Endodermal cell (in vitro differentiated cells): ENCODE measurements around the gene PDZD11. TPM values are rescaled to one million over a fixed set of nuclear protein-coding genes. Genes with fewer than 3 reads are reported as not detected.

Source experiments
- DNase-seq: peaks from one replicate; pipeline ENCODE4 v3.0.0-alpha.2; 2017
- H3K27ac ChIP-seq: 2 replicates; pipeline ENCODE4 v1.5.1; 2013; ENCODE audit warnings: mild to moderate bottlenecking, low read depth, low read length, moderate library complexity
- H3K27me3 ChIP-seq: 2 replicates; pipeline ENCODE4 v1.6.1; 2013; ENCODE audit warnings: mild to moderate bottlenecking, low read length, moderate library complexity; ENCODE audit not compliant: insufficient read depth, control insufficient read depth, poor library complexity, severe bottlenecking
- H3K36me3 ChIP-seq: 2 replicates; pipeline ENCODE4 v1.7.0; 2013; ENCODE audit warnings: mild to moderate bottlenecking, low read length, moderate library complexity; ENCODE audit not compliant: control insufficient read depth, insufficient read depth
- H3K4me1 ChIP-seq: one replicate; pipeline ENCODE4 v1.7.0; 2013; ENCODE audit warnings: low read length; ENCODE audit not compliant: control insufficient read depth, insufficient read depth
- H3K4me3 ChIP-seq: 2 replicates; pipeline ENCODE4 v1.5.1; 2013; ENCODE audit warnings: mild to moderate bottlenecking, low read length, moderate library complexity
- H3K9ac ChIP-seq: 2 replicates; pipeline ENCODE4 v1.6.1; 2013; ENCODE audit warnings: mild to moderate bottlenecking, low read length, moderate library complexity; ENCODE audit not compliant: poor library complexity, severe bottlenecking; ENCODE audit errors: extremely low read depth
- H3K9me3 ChIP-seq: 2 replicates; pipeline ENCODE4 v1.6.1; 2013; ENCODE audit warnings: mild to moderate bottlenecking, low read length, moderate library complexity; ENCODE audit not compliant: control insufficient read depth
- H3K27ac Mint-ChIP-seq: 2 replicates; pipeline ENCODE4 v1.8.0; 2020; ENCODE audit warnings: mixed read lengths
- H3K27me3 Mint-ChIP-seq: 2 replicates; pipeline ENCODE4 v1.8.0; 2021; ENCODE audit warnings: mild to moderate bottlenecking, mixed read lengths; ENCODE audit not compliant: insufficient read depth
- H3K36me3 Mint-ChIP-seq: 2 replicates; pipeline ENCODE4 v1.8.0; 2020; ENCODE audit warnings: low read depth, mixed read lengths
- H3K4me1 Mint-ChIP-seq: 2 replicates; pipeline ENCODE4 v1.8.0; 2020; ENCODE audit warnings: mixed read lengths
- H3K4me3 Mint-ChIP-seq: 2 replicates; pipeline ENCODE4 v1.8.0; 2020; ENCODE audit warnings: mild to moderate bottlenecking, moderate library complexity, mixed read lengths
- H3K9me3 Mint-ChIP-seq: 2 replicates; pipeline ENCODE4 v1.8.0; 2020; ENCODE audit warnings: mild to moderate bottlenecking, mixed read lengths
- WGBS, 2 experiments: methylation state at CpG; one replicate each; pipeline versions ENCODE4 v1.1.5 to v1.1.7; 2013; ENCODE audit warnings: missing lambda C conversion rate in 2 of 2, mixed read lengths in 1 of 2; ENCODE audit not compliant: insufficient coverage in 1 of 2, insufficient read length in 1 of 2; 5-methylcytosine and 5-hydroxymethylcytosine counted together
- total RNA-seq, 2 donors: library from RNA; stranded (reverse); fragmentation: NEBNext Ultra II Directional in 1 of 2; extraction: Animal tissue kit (Norgen Biotek cat#: 25700) in 1 of 2; gene quantifications; 2 replicates in 1 of 2; 3 replicates in 1 of 2; pipeline ENCODE4 v1.2.1, GENCODE V29; 2021
- TF ChIP-seq, protein P1 (sequence below): fragments of 200-600 bp; sonication (generic); conservative IDR thresholded peaks from 2 replicates; pipeline ENCODE4 v1.5.0; 2021; ENCODE audit warnings: antibody characterized with exemption, mild to moderate bottlenecking

Gene PDZD11
- total RNA-seq, 2 donors from 2014 or later = 28.9 to 29.6 TPM

DNA sequence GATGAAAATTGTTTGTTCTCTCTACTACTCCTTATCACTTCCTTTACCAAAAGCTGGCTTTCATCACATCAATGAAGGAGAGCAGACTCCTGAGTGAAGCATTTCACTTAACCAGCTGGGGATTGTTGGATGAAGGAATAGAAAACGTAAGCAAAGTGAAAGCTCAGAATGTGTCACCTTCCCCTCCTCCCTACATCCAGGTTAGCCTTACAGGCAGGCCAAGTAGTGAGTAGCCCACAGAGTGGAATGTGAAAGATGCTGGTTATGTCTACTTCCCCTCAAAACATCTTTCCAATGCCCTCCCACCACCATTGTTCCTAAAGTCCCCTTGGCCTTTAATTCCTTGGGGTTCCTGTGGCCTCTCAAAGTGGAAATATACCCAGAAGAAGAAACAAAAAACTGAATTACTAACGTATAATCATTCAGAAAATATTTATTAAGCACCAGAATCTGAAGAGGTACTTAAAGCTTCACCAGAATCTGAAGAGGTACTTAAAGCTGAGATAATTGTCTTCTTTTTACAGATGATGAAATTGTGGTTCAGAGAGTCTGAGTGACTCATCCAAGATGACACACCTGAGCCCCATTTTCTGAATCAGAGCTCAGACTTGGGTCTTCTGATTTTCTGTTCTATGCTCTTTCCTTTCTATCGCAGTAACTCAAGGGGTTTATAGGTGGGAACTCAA is 36.2 kb downstream of the PDZD11 start:
- no peaks in the 10 kb centered on the region for H3K27me3 Mint-ChIP-seq
- H3K36me3 ChIP-seq = no peaks in the 10 kb centered on the region
- peaks cover 2% of the 10 kb centered on the region for H3K4me1 ChIP-seq
- H3K9me3 ChIP-seq = no peaks in the 10 kb centered on the region
- H3K27ac ChIP-seq = no peak overlapping the region
- WGBS, 2 experiments = no CpG with 5 or more reads among the region's 3 CpGs
- H3K9me3 Mint-ChIP-seq = peaks cover 63% of the 10 kb centered on the region
- no peak overlapping the region for H3K9ac ChIP-seq
- H3K4me1 Mint-ChIP-seq = peaks cover 25% of the 10 kb centered on the region
- DNase-seq = no peak
- H3K27me3 ChIP-seq = no peaks in the 10 kb centered on the region
- no peaks in the 10 kb centered on the region for H3K36me3 Mint-ChIP-seq
- no peak overlapping the region for H3K27ac Mint-ChIP-seq
- no peak overlapping the region for H3K4me3 ChIP-seq
- TF ChIP-seq, protein P1, sequence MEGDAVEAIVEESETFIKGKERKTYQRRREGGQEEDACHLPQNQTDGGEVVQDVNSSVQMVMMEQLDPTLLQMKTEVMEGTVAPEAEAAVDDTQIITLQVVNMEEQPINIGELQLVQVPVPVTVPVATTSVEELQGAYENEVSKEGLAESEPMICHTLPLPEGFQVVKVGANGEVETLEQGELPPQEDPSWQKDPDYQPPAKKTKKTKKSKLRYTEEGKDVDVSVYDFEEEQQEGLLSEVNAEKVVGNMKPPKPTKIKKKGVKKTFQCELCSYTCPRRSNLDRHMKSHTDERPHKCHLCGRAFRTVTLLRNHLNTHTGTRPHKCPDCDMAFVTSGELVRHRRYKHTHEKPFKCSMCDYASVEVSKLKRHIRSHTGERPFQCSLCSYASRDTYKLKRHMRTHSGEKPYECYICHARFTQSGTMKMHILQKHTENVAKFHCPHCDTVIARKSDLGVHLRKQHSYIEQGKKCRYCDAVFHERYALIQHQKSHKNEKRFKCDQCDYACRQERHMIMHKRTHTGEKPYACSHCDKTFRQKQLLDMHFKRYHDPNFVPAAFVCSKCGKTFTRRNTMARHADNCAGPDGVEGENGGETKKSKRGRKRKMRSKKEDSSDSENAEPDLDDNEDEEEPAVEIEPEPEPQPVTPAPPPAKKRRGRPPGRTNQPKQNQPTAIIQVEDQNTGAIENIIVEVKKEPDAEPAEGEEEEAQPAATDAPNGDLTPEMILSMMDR = no peak
- H3K4me3 Mint-ChIP-seq = no peak overlapping the region

- no peaks in the 10 kb centered on the region for H3K27me3 ChIP-seq
- H3K27ac ChIP-seq = no peak overlapping the region
- Mint-ChIP-seq H3K27me3 (no peaks in the 10 kb centered on the region), H3K9me3 (peaks cover 63% of the 10 kb centered on the region), H3K4me1 (peaks cover 25% of the 10 kb centered on the region), H3K27ac (no peak overlapping the region), H3K36me3 (no peaks in the 10 kb centered on the region), H3K4me3 (no peak overlapping the region)
- DNase-seq = no peak
- H3K9ac ChIP-seq = no peak overlapping the region
- H3K4me3 ChIP-seq = no peak overlapping the region
- no peaks in the 10 kb centered on the region for H3K9me3 ChIP-seq
- peaks cover 2% of the 10 kb centered on the region for H3K4me1 ChIP-seq
- 89 to 100% methylated on average over 1 to 2 of the region's 2 CpGs for WGBS, 2 experiments
- TF ChIP-seq, protein P1 = no peak
- no peaks in the 10 kb centered on the region for H3K36me3 ChIP-seq
Observed at GRCh38 chrX:70252491-70252890, 37.2 kb downstream of the PDZD11 start.

- 86% methylated on average over 1 of the region's 2 CpGs; no CpG with 5 or more reads in 1 of the 2 experiments for WGBS, 2 experiments
Observed at GRCh38 chrX:70247252-70247651, 42.5 kb downstream of the PDZD11 start.

More at GRCh38 chrX:70247252-70247651, 42.5 kb downstream of the PDZD11 start:
- H3K27me3 Mint-ChIP-seq = no peaks in the 10 kb centered on the region
- no peak overlapping the region for H3K27ac ChIP-seq
- H3K9ac ChIP-seq = no peak overlapping the region
- H3K4me3 Mint-ChIP-seq = no peak overlapping the region
- TF ChIP-seq, protein P1 = no peak
- H3K27ac Mint-ChIP-seq = no peak overlapping the region
- peaks cover 8% of the 10 kb centered on the region for H3K4me1 Mint-ChIP-seq
- H3K27me3 ChIP-seq = no peaks in the 10 kb centered on the region
- H3K4me1 ChIP-seq = no peaks in the 10 kb centered on the region
- peaks cover 50% of the 10 kb centered on the region for H3K9me3 Mint-ChIP-seq
- H3K36me3 Mint-ChIP-seq = no peaks in the 10 kb centered on the region
- no peak for DNase-seq
- H3K36me3 ChIP-seq = no peaks in the 10 kb centered on the region
- H3K9me3 ChIP-seq = no peaks in the 10 kb centered on the region
- no peak overlapping the region for H3K4me3 ChIP-seq
